Stimulated activated naive CD4-positive, alpha-beta T cell (primary cell): ENCODE measurements around the gene MTFR1L.

Source experiments
- DNase-seq, 6 experiments: peaks; one replicate each; lab custom pipeline; 2025; lab: John Stamatoyannopoulos, UW

MTFR1L gene

GRCh38 chr1:25861316-25862286, 41.8 kb downstream of the MTFR1L start:
- DNase-seq = no peak

- no peak for DNase-seq
These were observed 43.2 kb downstream of the MTFR1L start for GRCh38 chr1:25862785-25863485.

GRCh38 chr1:25863486-25864262, 43.9 kb downstream of the MTFR1L start:
- DNase-seq = no peak

GRCh38 chr1:25864434-25864833, 44.7 kb downstream of the MTFR1L start:
- no peak for DNase-seq

- no peak for DNase-seq
These were observed 46.5 kb downstream of the MTFR1L start for GRCh38 chr1:25866288-25866687.

GRCh38 chr1:25867210-25867991, 47.6 kb downstream of the MTFR1L start:
- DNase-seq = no peak

DNA sequence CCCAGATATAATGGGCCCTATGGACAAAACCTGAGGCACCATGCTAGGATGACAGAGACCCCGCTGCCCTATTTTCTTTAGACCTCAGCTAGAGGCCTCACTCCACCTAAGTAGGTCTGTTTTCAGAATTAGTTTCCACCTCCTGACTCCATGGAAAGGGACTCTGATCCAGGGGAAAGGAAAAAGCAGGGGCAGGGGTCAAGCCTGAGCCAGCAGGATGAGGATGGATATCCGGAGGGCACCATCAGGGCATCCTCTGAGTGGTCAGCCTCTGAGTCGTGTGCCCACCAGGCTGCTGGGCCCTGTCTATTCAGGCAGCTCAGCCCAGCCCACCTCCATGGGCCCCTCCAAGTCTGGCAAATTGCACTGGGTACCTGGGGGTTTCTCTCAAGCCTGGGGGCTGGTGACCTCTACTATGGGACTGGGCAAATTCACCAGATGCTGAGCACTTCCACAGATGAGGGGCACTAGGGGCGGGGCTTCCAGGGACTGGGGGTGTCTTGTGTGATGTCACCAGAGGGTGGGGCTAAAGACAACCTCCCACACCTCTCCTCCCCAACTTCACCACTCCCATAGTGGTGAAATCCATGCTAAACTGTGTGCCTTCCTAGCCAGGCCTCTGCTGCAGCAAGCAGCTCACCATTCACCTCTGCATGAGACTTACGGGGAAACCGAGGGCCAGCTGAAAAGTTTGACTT, 50.3 kb downstream of the MTFR1L start:
- no peak for DNase-seq

DNA sequence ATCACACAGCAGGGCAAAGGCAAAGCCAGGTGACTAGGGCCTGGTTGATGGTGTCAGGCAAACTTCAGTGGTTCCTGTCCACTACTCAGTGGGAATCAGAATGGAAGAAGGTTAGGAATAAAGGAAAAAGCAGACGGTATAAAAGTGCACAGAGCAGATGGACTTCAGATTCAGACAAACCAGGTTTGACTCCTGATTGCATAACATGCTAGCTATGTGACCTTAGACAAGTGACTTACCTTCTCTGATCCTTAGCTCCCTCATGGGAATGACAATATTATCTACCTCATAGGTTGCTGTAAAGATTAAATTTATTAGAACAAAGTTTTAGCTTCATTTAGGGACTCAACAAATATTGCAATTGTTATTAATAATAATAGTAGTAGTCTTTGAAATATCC, 50.9 kb downstream of the MTFR1L start:
- DNase-seq = no peak

GRCh38 chr1:25871086-25871703, 51.4 kb downstream of the MTFR1L start:
- DNase-seq = no peak

DNA sequence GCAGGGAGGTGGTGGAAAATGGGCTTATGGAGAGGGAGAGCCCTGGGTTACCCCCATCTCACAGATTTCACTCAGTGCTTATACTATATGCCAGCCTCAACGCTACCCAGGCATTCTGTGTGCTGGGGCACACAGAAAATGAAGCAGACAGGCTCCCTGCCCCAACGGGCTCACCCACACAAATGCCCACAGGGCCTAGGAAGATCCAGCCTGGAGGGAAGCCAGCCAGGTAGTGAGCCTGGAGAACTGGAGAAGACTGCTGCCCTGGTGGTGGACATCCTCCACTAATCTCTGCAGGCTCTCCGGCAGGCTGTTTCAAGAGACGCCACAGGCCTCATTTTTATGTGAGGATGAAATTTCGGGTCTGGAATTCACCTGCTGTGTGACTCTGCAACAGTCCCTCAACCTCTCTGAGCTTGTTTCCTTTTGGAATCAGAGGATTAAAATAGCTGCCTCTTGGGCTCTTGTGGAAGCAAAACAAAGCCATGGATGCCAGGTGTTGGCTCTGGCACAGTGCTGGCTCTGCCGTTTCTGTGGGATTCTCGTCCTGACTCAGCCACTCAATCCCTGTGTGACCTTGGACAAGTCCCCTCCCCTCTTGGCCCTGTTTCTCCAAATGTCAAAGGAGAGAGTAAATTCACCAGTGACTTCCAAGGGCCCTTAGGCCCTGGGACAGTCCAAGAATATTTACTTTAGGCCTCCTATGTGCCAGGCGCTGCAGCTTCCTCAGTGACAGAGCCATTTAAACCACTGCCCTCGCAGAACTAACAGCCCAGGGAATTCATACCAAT, 52.1 kb downstream of the MTFR1L start:
- no peak for DNase-seq

DNA sequence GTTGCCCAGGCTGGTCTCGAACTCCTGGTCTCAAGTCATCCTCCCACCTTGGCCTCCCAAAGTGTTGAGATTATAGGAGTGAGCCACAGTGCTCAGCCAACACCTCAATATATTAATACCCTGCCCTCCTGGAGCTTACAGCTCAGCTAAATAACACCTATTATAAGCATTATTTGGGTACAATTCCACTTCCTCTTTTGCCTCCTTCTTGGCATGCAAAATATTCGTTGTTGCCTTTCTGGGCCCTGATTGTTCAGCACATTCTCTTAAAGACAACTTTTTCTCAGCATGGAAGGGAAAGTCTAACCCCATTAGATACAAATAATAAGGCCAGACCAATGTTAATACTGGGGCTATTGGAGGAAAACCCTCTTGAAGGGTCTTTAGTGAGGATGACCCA, 53.0 kb downstream of the MTFR1L start:
- DNase-seq = no peak

- no peak for DNase-seq
These were observed 53.4 kb downstream of the MTFR1L start for GRCh38 chr1:25873120-25873519.

- no peak for DNase-seq
These were observed 54.5 kb downstream of the MTFR1L start for GRCh38 chr1:25874209-25874608.

GRCh38 chr1:25874635-25875153, 54.9 kb downstream of the MTFR1L start:
- peak in 2 of 6 experiments; percentile 2 to 14 for DNase-seq

DNA sequence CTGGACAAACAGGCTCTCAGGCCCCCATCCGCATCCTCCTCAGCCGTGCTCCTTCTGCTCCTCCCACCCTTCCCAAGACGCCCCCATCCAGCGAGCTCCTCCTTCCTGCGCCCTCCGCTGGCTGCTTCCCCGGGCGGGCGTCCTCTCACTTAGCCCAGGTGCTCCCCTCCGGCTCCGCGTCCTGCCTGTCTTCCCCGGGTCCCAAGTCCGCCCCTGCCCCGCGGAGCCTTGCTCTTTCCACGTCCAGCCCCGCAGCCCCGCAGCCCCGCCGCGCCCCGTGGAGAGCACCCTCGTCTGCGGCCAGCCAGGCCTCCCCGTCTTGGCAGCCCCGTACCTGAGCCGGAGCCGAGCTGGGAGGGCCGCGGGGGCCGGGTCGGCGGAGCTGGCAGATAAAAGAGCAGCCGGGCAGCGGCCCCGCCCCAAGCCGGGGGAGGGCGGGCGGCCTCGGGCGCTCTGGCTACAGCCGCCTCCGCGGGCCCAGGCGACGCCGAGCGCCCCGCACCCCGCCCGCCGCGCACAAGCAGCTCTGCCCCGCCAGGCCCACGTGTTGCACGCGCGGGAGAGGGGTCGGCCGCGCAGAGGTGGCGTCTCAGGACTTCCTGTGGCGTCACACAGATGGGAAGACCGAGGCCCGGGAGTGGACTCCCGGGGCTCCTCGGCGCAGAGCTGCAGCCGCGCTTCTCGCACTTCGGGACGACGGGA, 55.6 kb downstream of the MTFR1L start, which contains the start of gene PAQR7:
Gene PAQR7 (minus strand): TSS at position 555 of the 702 bp plus-strand sequence. CDS start 11,869 bp downstream, outside the sequence.
- peak; percentile 38 to 65 (median 54) for DNase-seq

DNA sequence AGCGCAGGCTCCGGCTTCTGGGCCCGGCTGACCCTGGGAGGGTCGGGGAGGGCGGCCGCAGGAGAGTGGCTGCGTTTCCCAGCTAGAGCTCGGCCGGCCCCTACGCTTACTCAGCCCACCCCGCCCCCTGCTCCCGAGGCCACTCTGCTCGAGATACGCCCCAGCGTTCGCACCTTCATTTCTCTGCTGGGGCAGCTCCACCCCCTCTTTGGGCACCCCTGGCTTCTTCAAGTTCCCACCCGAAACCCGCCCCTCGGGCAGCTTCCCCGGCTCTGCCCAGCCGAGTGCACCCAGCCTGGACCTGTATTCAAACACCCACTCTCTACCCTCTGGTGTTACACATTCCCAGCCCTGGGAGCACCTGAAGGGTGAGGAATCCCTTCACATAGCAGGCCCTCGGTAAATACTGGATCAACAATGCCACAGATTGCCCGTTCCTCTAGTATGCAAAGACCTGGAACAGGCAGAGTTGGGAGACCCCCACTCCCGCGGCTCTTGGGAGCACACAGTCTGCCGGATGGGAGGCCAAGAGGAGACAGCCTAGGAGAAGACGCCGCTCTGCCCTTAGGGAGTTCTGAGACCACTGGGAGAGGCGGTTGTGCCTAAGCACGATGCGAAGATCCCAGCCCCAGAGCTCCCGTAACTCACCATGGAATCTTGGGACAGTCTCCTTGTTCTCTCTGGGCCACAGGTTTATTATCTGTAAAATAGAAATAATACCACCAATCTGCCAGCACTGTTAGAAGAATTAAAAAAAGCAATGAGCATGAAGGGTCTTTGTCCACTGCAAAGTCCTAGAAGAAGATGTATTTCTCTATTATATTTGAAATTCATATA, 56.3 kb downstream of the MTFR1L start:
- peak in 2 of 6 experiments; percentile 31 to 48 for DNase-seq

GRCh38 chr1:25876693-25877077, 56.9 kb downstream of the MTFR1L start:
- DNase-seq = no peak

GRCh38 chr1:25877155-25877554, 57.4 kb downstream of the MTFR1L start:
- DNase-seq = no peak
